HG03571 (cell line): ENCODE data around the gene PNMA1.

ENCODE experiments used
- ATAC-seq: cut with Tn5 transposase; IDR thresholded peaks from one replicate; pipeline ENCODE4 v1.9.1; 2021; ENCODE audit not compliant: unreplicated experiment

PNMA1 gene

DNA sequence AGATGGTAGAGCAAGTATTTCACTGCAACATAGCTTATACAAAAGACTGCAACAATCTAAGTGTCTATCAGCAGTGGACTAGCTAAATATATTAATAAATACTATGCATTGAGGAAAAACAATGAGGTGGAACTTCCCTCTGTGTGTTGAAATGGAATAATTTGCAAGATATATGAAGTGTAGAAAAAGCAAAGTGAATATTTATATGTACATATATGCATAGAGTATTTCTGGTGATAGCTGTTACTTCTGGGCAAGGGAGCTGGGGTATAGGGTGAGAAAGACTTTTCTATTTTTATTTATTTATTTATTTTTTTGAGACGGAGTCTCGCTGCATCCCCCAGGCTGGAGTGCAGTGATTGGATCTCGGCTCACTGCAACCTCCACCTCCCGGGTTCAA lies 35.5 kb downstream of the PNMA1 start:
- ATAC-seq: no peak

GRCh38 chr14:73674986-73675385 lies 39.2 kb downstream of the PNMA1 start:
- no peak for ATAC-seq

DNA sequence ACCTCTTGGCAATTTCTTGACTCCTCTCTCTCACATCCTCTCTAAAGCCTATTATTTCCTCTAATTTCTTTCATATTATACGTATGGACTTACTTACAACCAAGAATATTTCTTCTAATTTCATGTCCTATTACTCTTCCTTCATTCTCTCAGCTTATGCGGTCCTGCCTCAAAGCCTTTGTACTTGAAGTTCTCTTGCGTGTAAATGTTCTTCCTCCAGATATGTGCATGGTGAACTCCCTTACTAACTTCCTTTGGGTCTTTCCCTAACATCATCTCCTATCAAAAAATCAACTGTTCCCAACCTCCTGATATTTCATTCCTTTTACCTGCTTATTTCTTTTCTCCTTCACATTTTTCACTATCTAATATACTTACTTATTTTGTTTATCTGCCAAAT lies 46.3 kb downstream of the PNMA1 start:
- ATAC-seq: no peak

DNA sequence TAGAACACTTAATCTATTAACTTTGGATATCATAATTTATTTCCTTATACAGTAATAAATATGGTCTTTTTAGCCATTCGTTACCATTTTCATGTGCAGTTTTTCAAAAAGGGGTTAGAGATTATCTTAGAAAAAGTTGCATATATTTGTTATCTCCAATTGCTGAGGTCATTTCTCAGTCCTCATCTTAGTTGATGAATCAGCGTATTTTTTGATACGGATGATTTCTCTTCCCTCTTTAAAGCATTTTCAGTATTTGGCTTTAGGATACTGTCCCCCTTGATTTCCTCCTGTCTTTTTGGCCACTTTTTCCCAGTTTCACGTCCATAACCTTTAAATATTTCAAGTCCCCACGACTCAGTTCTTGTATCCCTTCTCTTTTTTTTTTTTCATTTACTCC lies 47.6 kb downstream of the PNMA1 start:
- ATAC-seq: no peak

GRCh38 chr14:73665130-73665529 lies 49.1 kb downstream of the PNMA1 start:
- no peak for ATAC-seq

- ATAC-seq: no peak
Observed at GRCh38 chr14:73663548-73664212, 50.5 kb downstream of the PNMA1 start.

GRCh38 chr14:73662487-73662943 lies 51.7 kb downstream of the PNMA1 start:
- ATAC-seq: no peak

DNA sequence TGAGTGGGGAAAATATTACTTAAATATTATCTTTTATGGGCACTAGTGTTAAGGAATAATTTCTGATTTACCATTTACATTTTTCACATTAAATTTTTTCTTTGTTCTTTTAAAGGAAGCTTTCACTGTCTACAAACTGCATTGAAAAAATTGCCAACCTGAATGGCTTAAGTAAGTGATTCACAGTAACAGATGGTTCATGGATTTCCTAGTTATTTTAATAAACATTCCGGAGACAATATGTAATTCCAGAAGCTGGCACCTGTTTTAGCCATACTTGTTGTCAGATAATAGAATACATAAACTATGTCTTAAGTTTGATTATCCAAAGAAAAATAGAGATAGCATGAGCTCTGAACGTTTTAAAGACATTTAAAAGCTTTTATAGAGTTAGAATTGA lies 52.3 kb downstream of the PNMA1 start:
- no peak for ATAC-seq
